ENCODE data around the gene CFAP43. TPM values are rescaled to one million over a fixed set of nuclear protein-coding genes. Genes with fewer than 3 reads are reported as not detected.
"Not testable (repeated sequence)": the region's sequence is repeated elsewhere in the genome, so short reads cannot be mapped to it uniquely, and the experiment has no call there.

The CFAP43 gene
- total and polyA plus RNA-seq, 2 donors (not counting 1 experiment from before 2014, with no cell fraction given) = 0.12 TPM; not detected in 1

GRCh38 chr10:104245066-104245632 is 13.0 kb upstream of the CFAP43 start:
- ChIA-PET POLR2A (no interaction called here), CTCF (no interaction called here)
- no peaks in the 10 kb centered on the region for H3K4me1 Mint-ChIP-seq
- H3K4me3 ChIP-seq (ENCODE audit: control extremely low read depth in 1 of 5, extremely low read depth in 1 of 5, insufficient read depth in 1 of 5, low read depth in 2 of 5, low read length in 4 of 5) = no peak overlapping the region
- peaks cover 0 to 10% (median 0%) of the 10 kb centered on the region in 3 donors for H3K9me3 ChIP-seq (ENCODE audit: control extremely low read depth in 1 of 3, control insufficient read depth in 2 of 3, insufficient read depth in 1 of 3, low read length in 2 of 3)
- H3K27ac Mint-ChIP-seq = no peak overlapping the region
- H3K27me3 Mint-ChIP-seq = peaks cover 35% of the 10 kb centered on the region
- no peak overlapping the region for H3K4me3 Mint-ChIP-seq
- H3K9me3 Mint-ChIP-seq (ENCODE audit: insufficient read depth) = no peaks in the 10 kb centered on the region
- no peaks in the 10 kb centered on the region for H4K20me1 ChIP-seq (ENCODE audit: control insufficient read depth, insufficient read depth, low read length, poor library complexity, severe bottlenecking)
- WGBS (ENCODE audit: insufficient coverage) = over 99% methylated on average over 32 of the region's 34 CpGs
- no peak overlapping the region for H3K4me2 ChIP-seq (replicated peaks; ENCODE audit: low read depth, low read length, poor library complexity, severe bottlenecking)
- H3K36me3 ChIP-seq (replicated peaks in 1 of 2; ENCODE audit: control extremely low read depth in 1 of 2, control insufficient read depth in 1 of 2, extremely low read depth in 1 of 2, insufficient read depth in 2 of 2, low read length in 1 of 2) = no peaks in the 10 kb centered on the region
- H3K9ac ChIP-seq (ENCODE audit: low read length) = no peak overlapping the region
- no peaks in the 10 kb centered on the region for H3K79me2 ChIP-seq (ENCODE audit: control insufficient read depth, insufficient read depth, low read length)
- no peak overlapping the region for H2AFZ ChIP-seq (ENCODE audit: insufficient read depth, low read depth, low read length, poor library complexity, severe bottlenecking)
- H3K27ac ChIP-seq (ENCODE audit: low read length in 2 of 2) = no peak overlapping the region
- intact Hi-C loops (cut with micrococcal nuclease) = no loop called here
- no peak for TF ChIP-seq EZH2 (IDR thresholded peaks at IDR 0.05; ENCODE audit: borderline replicate concordance, insufficient read depth, low read depth, low read length, poor library complexity, severe bottlenecking)
- TF ChIP-seq, protein P1, sequence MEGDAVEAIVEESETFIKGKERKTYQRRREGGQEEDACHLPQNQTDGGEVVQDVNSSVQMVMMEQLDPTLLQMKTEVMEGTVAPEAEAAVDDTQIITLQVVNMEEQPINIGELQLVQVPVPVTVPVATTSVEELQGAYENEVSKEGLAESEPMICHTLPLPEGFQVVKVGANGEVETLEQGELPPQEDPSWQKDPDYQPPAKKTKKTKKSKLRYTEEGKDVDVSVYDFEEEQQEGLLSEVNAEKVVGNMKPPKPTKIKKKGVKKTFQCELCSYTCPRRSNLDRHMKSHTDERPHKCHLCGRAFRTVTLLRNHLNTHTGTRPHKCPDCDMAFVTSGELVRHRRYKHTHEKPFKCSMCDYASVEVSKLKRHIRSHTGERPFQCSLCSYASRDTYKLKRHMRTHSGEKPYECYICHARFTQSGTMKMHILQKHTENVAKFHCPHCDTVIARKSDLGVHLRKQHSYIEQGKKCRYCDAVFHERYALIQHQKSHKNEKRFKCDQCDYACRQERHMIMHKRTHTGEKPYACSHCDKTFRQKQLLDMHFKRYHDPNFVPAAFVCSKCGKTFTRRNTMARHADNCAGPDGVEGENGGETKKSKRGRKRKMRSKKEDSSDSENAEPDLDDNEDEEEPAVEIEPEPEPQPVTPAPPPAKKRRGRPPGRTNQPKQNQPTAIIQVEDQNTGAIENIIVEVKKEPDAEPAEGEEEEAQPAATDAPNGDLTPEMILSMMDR (IDR thresholded peaks at IDR 0.05) = no peak
- DNase-seq = no peak
- H3K4me1 ChIP-seq (ENCODE audit: control insufficient read depth in 2 of 2, insufficient read depth in 2 of 2, low read length in 2 of 2) = no peaks in the 10 kb centered on the region
- H3K27me3 ChIP-seq (replicated peaks in 1 of 4; ENCODE audit: control extremely low read depth in 1 of 4, control insufficient read depth in 3 of 4, insufficient read depth in 4 of 4, low read length in 3 of 4) = peaks cover 0 to 8% (median 5%) of the 10 kb centered on the region in 4 experiments
- no peak for ATAC-seq (ENCODE audit: low read depth)

- Histone ChIP-seq H3K4me1 (ENCODE audit: control insufficient read depth in 2 of 2, insufficient read depth in 2 of 2, low read length in 2 of 2) (no peaks in the 10 kb centered on the region), H3K9me3 (ENCODE audit: control extremely low read depth in 1 of 3, control insufficient read depth in 2 of 3, insufficient read depth in 1 of 3, low read length in 2 of 3) (peaks cover 0 to 6% (median 0%) of the 10 kb centered on the region in 3 donors), H3K27ac (ENCODE audit: low read length in 2 of 2) (no peak overlapping the region), H3K79me2 (ENCODE audit: control insufficient read depth, insufficient read depth, low read length) (no peaks in the 10 kb centered on the region), H3K4me2 (replicated peaks; ENCODE audit: low read depth, low read length, poor library complexity, severe bottlenecking) (no peak overlapping the region), H4K20me1 (ENCODE audit: control insufficient read depth, insufficient read depth, low read length, poor library complexity, severe bottlenecking) (no peaks in the 10 kb centered on the region), H3K4me3 (ENCODE audit: control extremely low read depth in 1 of 5, extremely low read depth in 1 of 5, insufficient read depth in 1 of 5, low read depth in 2 of 5, low read length in 4 of 5) (no peak overlapping the region), H3K9ac (ENCODE audit: low read length) (no peak overlapping the region), H2AFZ (ENCODE audit: insufficient read depth, low read depth, low read length, poor library complexity, severe bottlenecking) (no peak overlapping the region), H3K36me3 (replicated peaks in 1 of 2; ENCODE audit: control extremely low read depth in 1 of 2, control insufficient read depth in 1 of 2, extremely low read depth in 1 of 2, insufficient read depth in 2 of 2, low read length in 1 of 2) (no peaks in the 10 kb centered on the region), H3K27me3 (replicated peaks in 1 of 4; ENCODE audit: control extremely low read depth in 1 of 4, control insufficient read depth in 3 of 4, insufficient read depth in 4 of 4, low read length in 3 of 4) (peaks cover 0 to 11% (median 3%) of the 10 kb centered on the region in 4 experiments)
- no peaks in the 10 kb centered on the region for H3K9me3 Mint-ChIP-seq (ENCODE audit: insufficient read depth)
- TF ChIP-seq EZH2 (IDR thresholded peaks at IDR 0.05; ENCODE audit: borderline replicate concordance, insufficient read depth, low read depth, low read length, poor library complexity, severe bottlenecking) = no peak
- TF ChIP-seq, protein P1 (IDR thresholded peaks at IDR 0.05) = no peak
- DNase-seq = no peak
- CTCF ChIA-PET = no interaction called here
- 100% methylated on average over 4 of the region's 5 CpGs for WGBS (ENCODE audit: insufficient coverage)
- no peak overlapping the region for H3K27ac Mint-ChIP-seq
- no peaks in the 10 kb centered on the region for H3K4me1 Mint-ChIP-seq
- POLR2A ChIA-PET = no interaction called here
- peaks cover 41% of the 10 kb centered on the region for H3K27me3 Mint-ChIP-seq
- no peak overlapping the region for H3K4me3 Mint-ChIP-seq
- intact Hi-C loops (cut with micrococcal nuclease) = no loop called here
- ATAC-seq (ENCODE audit: low read depth) = no peak
These were observed 11.3 kb upstream of the CFAP43 start for GRCh38 chr10:104243512-104243911.

- H3K9ac ChIP-seq (ENCODE audit: low read length); H3K4me1 ChIP-seq (ENCODE audit: control insufficient read depth in 2 of 2, insufficient read depth in 2 of 2, low read length in 2 of 2); H3K4me1 Mint-ChIP-seq; POLR2A ChIA-PET; H3K9me3 ChIP-seq (ENCODE audit: control extremely low read depth in 1 of 3, control insufficient read depth in 2 of 3, insufficient read depth in 1 of 3, low read length in 2 of 3); ATAC-seq (ENCODE audit: low read depth); H3K79me2 ChIP-seq (ENCODE audit: control insufficient read depth, insufficient read depth, low read length); H3K4me3 Mint-ChIP-seq; H3K27ac ChIP-seq (ENCODE audit: low read length in 2 of 2); H3K36me3 ChIP-seq (replicated peaks in 1 of 2; ENCODE audit: control extremely low read depth in 1 of 2, control insufficient read depth in 1 of 2, extremely low read depth in 1 of 2, insufficient read depth in 2 of 2, low read length in 1 of 2); DNase-seq; H4K20me1 ChIP-seq (ENCODE audit: control insufficient read depth, insufficient read depth, low read length, poor library complexity, severe bottlenecking); H3K9me3 Mint-ChIP-seq (ENCODE audit: insufficient read depth); H3K4me2 ChIP-seq (replicated peaks; ENCODE audit: low read depth, low read length, poor library complexity, severe bottlenecking); H3K4me3 ChIP-seq (ENCODE audit: control extremely low read depth in 1 of 5, extremely low read depth in 1 of 5, insufficient read depth in 1 of 5, low read depth in 2 of 5, low read length in 4 of 5); H2AFZ ChIP-seq (ENCODE audit: insufficient read depth, low read depth, low read length, poor library complexity, severe bottlenecking); intact Hi-C loops (cut with micrococcal nuclease); H3K27ac Mint-ChIP-seq; CTCF ChIA-PET: not testable (repeated sequence)
- no CpG with 5 or more reads among the region's 3 CpGs for whole genome bisulfite sequencing (ENCODE audit: insufficient coverage)
- peaks cover 0 to 11% (median 3%) of the 10 kb centered on the region in 4 experiments for H3K27me3 ChIP-seq (replicated peaks in 1 of 4; ENCODE audit: control extremely low read depth in 1 of 4, control insufficient read depth in 3 of 4, insufficient read depth in 4 of 4, low read length in 3 of 4)
- peaks cover 40% of the 10 kb centered on the region for H3K27me3 Mint-ChIP-seq
These were observed 10.8 kb upstream of the CFAP43 start for GRCh38 chr10:104243009-104243408.
